HCT116 (cell line): Measurements from ENCODE around the gene PTGR3. TPM values are rescaled to one million over a fixed set of nuclear protein-coding genes. Genes with fewer than 3 reads are reported as not detected.

Experiments used
- ATAC-seq: fragments of 200-7000 bp; cut with Tn5 transposase; 2 replicates; pipeline ENCODE4 v1.9.1; 2020; ENCODE audit warnings: mild to moderate bottlenecking, moderate library complexity
- BruUV-seq: library from RNA; stranded (reverse); fragments of 400-500 nt; replicated peaks from 2 replicates; lab custom pipeline; 2021; lab: Mats Ljungman, UMichigan
- CTCF ChIA-PET: fragments of 300-600 bp; sonication (Branson Sonifier 250); formaldehyde crosslinking; loops from one replicate; lab custom pipeline; 2021; ENCODE audit warnings: antibody characterized with exemption; lab: Charles Lee
- POLR2A ChIA-PET: fragments of 300-600, 350-600 bp; sonication (Branson Sonifier 250); formaldehyde crosslinking; loops from one replicate; lab custom pipeline; 2021; ENCODE audit warnings: antibody characterized with exemption; lab: Charles Lee
- RAD21 ChIA-PET, 2 experiments: fragments of 300-600 bp; sonication (Branson Sonifier 250); formaldehyde crosslinking; loops; one replicate each; lab custom pipeline; 2023; ENCODE audit warnings: low total read pairs in 2 of 2; ENCODE audit not compliant: uncharacterized antibody in 2 of 2, unreplicated experiment in 2 of 2, low non-redundant PET in 1 of 2; lab: Charles Lee
- DNase-seq: peaks from one replicate; pipeline ENCODE4 v3.0.0-alpha.2; 2010; ENCODE audit warnings: low read depth, low spot score
- H2AFZ ChIP-seq: fragments of 200-600 bp; shearing (Covaris generic), sonication (generic); 2 replicates; pipeline ENCODE4 v1.6.1; 2017; ENCODE audit warnings: low read depth, mixed run types, mixed read lengths, antibody characterized with exemption, low read length; ENCODE audit not compliant: poor library complexity, severe bottlenecking
- H3K27ac ChIP-seq: 2 replicates; pipeline ENCODE4 v1.5.1; 2012; ENCODE audit warnings: low read depth, low read length
- H3K27me3 ChIP-seq: fragments of 200-600 bp; sonication (generic); 2 replicates; pipeline ENCODE4 v1.6.1; 2016; ENCODE audit warnings: mixed run types, low read length, mixed read lengths; ENCODE audit not compliant: insufficient read depth
- H3K36me3 ChIP-seq, 2 experiments: fragments of 200-500 bp in 1 of 2; fragments of 200-600 bp in 1 of 2; sonication (Bioruptor generic) in 1 of 2; sonication (generic) in 1 of 2; 2 replicates each; pipeline versions ENCODE4 v1.5.1 to v1.6.1; 2014 to 2016; ENCODE audit warnings: low read length in 2 of 2, inconsistent platforms in 1 of 2, mixed read lengths in 1 of 2, mixed run types in 1 of 2; ENCODE audit not compliant: insufficient read depth in 2 of 2, control insufficient read depth in 1 of 2
- H3K4me1 ChIP-seq, 2 experiments: fragments of 200-600 bp in 1 of 2; sonication (generic) in 1 of 2; 2 replicates each; pipeline versions ENCODE4 v1.5.1 to v1.6.1; 2012 to 2017; ENCODE audit warnings: low read length in 2 of 2, inconsistent platforms in 1 of 2, mild to moderate bottlenecking in 1 of 2, mixed read lengths in 1 of 2, mixed run types in 1 of 2, moderate library complexity in 1 of 2; ENCODE audit not compliant: insufficient read depth in 2 of 2, control insufficient read depth in 1 of 2
- H3K4me2 ChIP-seq: fragments of 200-600 bp; sonication (generic); 2 replicates; pipeline ENCODE4 v1.6.1; 2017; ENCODE audit warnings: mixed run types, low read length, mixed read lengths
- H3K4me3 ChIP-seq, 2 experiments: fragments of 200-600 bp in 1 of 2; sonication (generic) in 1 of 2; replicated peaks in 1 of 2; 2 replicates each; pipeline ENCODE4 v1.5.1; 2011 to 2016; ENCODE audit warnings: low read length in 2 of 2, control low read depth in 1 of 2, low read depth in 1 of 2, mild to moderate bottlenecking in 1 of 2, mixed read lengths in 1 of 2, mixed run types in 1 of 2
- H3K79me2 ChIP-seq: fragments of 200-600 bp; sonication (generic); 2 replicates; pipeline ENCODE4 v1.6.1; 2017; ENCODE audit warnings: mild to moderate bottlenecking, mixed run types, low read length, moderate library complexity, mixed read lengths; ENCODE audit not compliant: insufficient read depth
- H3K9ac ChIP-seq: fragments of 200-600 bp; sonication (generic); 2 replicates; pipeline ENCODE4 v1.6.1; 2016; ENCODE audit warnings: low read length, mixed read lengths
- H3K9me2 ChIP-seq: fragments of 200-600 bp; sonication (generic), shearing (Covaris generic); 2 replicates; pipeline ENCODE4 v1.6.1; 2017; ENCODE audit warnings: mixed run types, mild to moderate bottlenecking, moderate library complexity; ENCODE audit not compliant: insufficient read depth
- H3K9me3 ChIP-seq, 2 experiments: fragments of 200-500 bp in 1 of 2; fragments of 200-600 bp in 1 of 2; sonication (Bioruptor generic) in 1 of 2; sonication (generic) in 1 of 2; 2 replicates each; pipeline ENCODE4 v1.6.1; 2014 to 2017; ENCODE audit warnings: low read length in 2 of 2, mixed read lengths in 2 of 2, inconsistent platforms in 1 of 2, low read depth in 1 of 2, mild to moderate bottlenecking in 1 of 2, mixed run types in 1 of 2, moderate library complexity in 1 of 2; ENCODE audit not compliant: control insufficient read depth in 1 of 2, insufficient read depth in 1 of 2
- H4K20me1 ChIP-seq: fragments of 200-600 bp; sonication (generic), shearing (Covaris generic); 2 replicates; pipeline ENCODE4 v1.6.1; 2017; ENCODE audit warnings: mixed run types, mild to moderate bottlenecking, moderate library complexity; ENCODE audit not compliant: insufficient read depth
- ATF3 ChIP-seq: IDR thresholded peaks from 2 replicates; pipeline ENCODE4 v1.6.1; 2012
- CEBPB ChIP-seq: IDR thresholded peaks from 2 replicates; pipeline ENCODE4 v1.6.1; 2012; ENCODE audit warnings: low read depth
- CTCF ChIP-seq, 3 experiments: fragments of 200-600 bp in 1 of 3; sonication (generic) in 1 of 3; IDR thresholded peaks in 2 of 3; conservative IDR thresholded peaks in 1 of 3; 2 replicates each; pipeline ENCODE4 v1.5.1; 2012 to 2017; ENCODE audit warnings: low read depth in 2 of 3, low read length in 2 of 3, antibody characterized with exemption in 1 of 3, borderline replicate concordance in 1 of 3, control low read depth in 1 of 3, mild to moderate bottlenecking in 1 of 3, mixed read lengths in 1 of 3, mixed run types in 1 of 3, moderate library complexity in 1 of 3; ENCODE audit not compliant: insufficient read depth in 1 of 3
- EGR1 ChIP-seq: IDR thresholded peaks from 2 replicates; pipeline ENCODE4 v1.6.1; 2012; ENCODE audit warnings: low read depth
- ELF1 ChIP-seq: IDR thresholded peaks from 2 replicates; pipeline ENCODE4 v1.6.1; 2012; ENCODE audit warnings: low read depth, borderline replicate concordance
- EZH2 ChIP-seq: fragments of 200-600 bp; sonication (generic); IDR thresholded peaks from 2 replicates; pipeline ENCODE4 v1.6.1; 2017; ENCODE audit warnings: antibody characterized with exemption, mixed run types
- EZH2phosphoT487 ChIP-seq: fragments of 200-600 bp; IDR thresholded peaks from 2 replicates; pipeline ENCODE4 v1.6.1; 2018; ENCODE audit warnings: antibody characterized with exemption, borderline replicate concordance
- FOSL1 ChIP-seq: IDR thresholded peaks from 2 replicates; pipeline ENCODE4 v1.6.1; 2012; ENCODE audit warnings: low read depth
- JUND ChIP-seq: IDR thresholded peaks from 2 replicates; pipeline ENCODE4 v1.6.1; 2012
- MAX ChIP-seq: IDR thresholded peaks from 2 replicates; pipeline ENCODE4 v1.6.1; 2012
- POLR2A ChIP-seq: IDR thresholded peaks from 2 replicates; pipeline ENCODE4 v1.7.0; 2011; ENCODE audit warnings: borderline replicate concordance; ENCODE audit not compliant: insufficient read depth, insufficient read length; ENCODE audit errors: extremely low read depth
- POLR2AphosphoS5 ChIP-seq: IDR thresholded peaks from 2 replicates; pipeline ENCODE4 v1.6.1; 2011; ENCODE audit warnings: mild to moderate bottlenecking, low read depth, low read length, moderate library complexity
- REST ChIP-seq: IDR thresholded peaks from 2 replicates; pipeline ENCODE4 v1.6.1; 2012; ENCODE audit warnings: low read depth
- SIN3A ChIP-seq: IDR thresholded peaks from 2 replicates; pipeline ENCODE4 v1.6.1; 2012; ENCODE audit warnings: low read depth
- SP1 ChIP-seq: IDR thresholded peaks from 2 replicates; pipeline ENCODE4 v1.6.1; 2012; ENCODE audit warnings: low read depth
- SRF ChIP-seq: IDR thresholded peaks from 2 replicates; pipeline ENCODE4 v1.6.1; 2012; ENCODE audit warnings: low read depth
- TCF7L2 ChIP-seq: IDR thresholded peaks from 2 replicates; pipeline ENCODE4 v1.7.0; 2011; ENCODE audit warnings: borderline replicate concordance, inconsistent platforms; ENCODE audit not compliant: insufficient read depth, insufficient read length; ENCODE audit errors: extremely low read depth
- ZBTB33 ChIP-seq: IDR thresholded peaks from 2 replicates; pipeline ENCODE4 v1.6.1; 2011; ENCODE audit warnings: mild to moderate bottlenecking, low read length, moderate library complexity; ENCODE audit not compliant: insufficient replicate concordance; ENCODE audit errors: extremely low read depth
- ZFX ChIP-seq: fragments of 450-650 bp; IDR thresholded peaks from 2 replicates; pipeline ENCODE4 v1.6.1; 2017
- ZNF274 ChIP-seq: fragments of 200-500 bp; sonication (Bioruptor generic); IDR thresholded peaks from 2 replicates; pipeline ENCODE4 v1.6.1; 2014; ENCODE audit warnings: mild to moderate bottlenecking, low read depth, low read length, inconsistent platforms
- intact Hi-C: fragments of 100-400 bp; cut with micrococcal nuclease; formaldehyde crosslinking; loops from 2 replicates; pipeline ENCODE4 v1.10.0; 2022
- total RNA-seq: library from RNA; stranded (reverse); gene quantifications from one replicate; pipeline ENCODE4 v1.2.1, GENCODE V29; 2021; ENCODE audit not compliant: unreplicated experiment

Gene PTGR3
- total RNA-seq, 1 experiment from 2014 or later = 25.3 TPM

GRCh38 chr18:75200071-75200470, 8.9 kb downstream of the PTGR3 start:
- intact Hi-C loops = no loop called here
- no peak overlapping the region for H2AFZ ChIP-seq
- ATAC-seq = no peak
- no peaks in the 10 kb centered on the region for H3K9me2 ChIP-seq
- no peak for TF ChIP-seq MAX
- no peak for TF ChIP-seq POLR2AphosphoS5
- no peak for TF ChIP-seq SIN3A
- TF ChIP-seq ELF1 = no peak
- TF ChIP-seq ZFX = no peak
- no peak for TF ChIP-seq EGR1
- TF ChIP-seq CEBPB = no peak
- no peak for TF ChIP-seq ZNF274
- TF ChIP-seq FOSL1 = no peak
- TF ChIP-seq SRF = no peak
- TF ChIP-seq EZH2 = no peak
- TF ChIP-seq POLR2A = no peak
- no peak for TF ChIP-seq ATF3
- TF ChIP-seq SP1 = no peak
- no peak for TF ChIP-seq REST
- no peak for TF ChIP-seq EZH2phosphoT487
- no peak for TF ChIP-seq ZBTB33
- no peak for TF ChIP-seq JUND
- no peak for TF ChIP-seq CTCF (IDR thresholded peaks at IDR 0.05 in 2 of 3, conservative IDR thresholded peaks at IDR 0.05 in 1 of 3; ENCODE audit: borderline replicate concordance in 1 of 3, insufficient read depth in 1 of 3, low read depth in 2 of 3, low read length in 2 of 3)
- no peak for TF ChIP-seq TCF7L2
- TF ChIP-seq, all 23 proteins: peak for 0
- ChIA-PET RAD21 (no interaction called here), CTCF (no interaction called here), POLR2A (no interaction called here)
- no TSS peak for BruUV-seq
- no peaks in the 10 kb centered on the region for H4K20me1 ChIP-seq
- H3K27me3 ChIP-seq = no peaks in the 10 kb centered on the region
- H3K79me2 ChIP-seq = peaks cover 28% of the 10 kb centered on the region
- peaks cover 5 to 7% of the 10 kb centered on the region in 2 experiments; a peak in 2 of 4 replicates for H3K36me3 ChIP-seq
- H3K4me3 ChIP-seq = no peak overlapping the region
- H3K4me2 ChIP-seq = no peak overlapping the region
- no peak overlapping the region for H3K27ac ChIP-seq
- H3K9ac ChIP-seq = no peak overlapping the region
- H3K9me3 ChIP-seq = no peaks in the 10 kb centered on the region
- no peaks in the 10 kb centered on the region for H3K4me1 ChIP-seq
- DNase-seq = no peak
